Measurements from ENCODE around the gene FAM117A. TPM values are rescaled to one million over a fixed set of nuclear protein-coding genes. Genes with fewer than 3 reads are reported as not detected.
A peak's percentile ranks its signal among the peaks of the same experiment; 100 is the strongest.

FAM117A gene
- total RNA-seq, 5 donors from 2014 or later (not counting 1 experiment from before 2014, with no cell fraction given), result 71.9 to 105 (median 99.1) TPM

DNA sequence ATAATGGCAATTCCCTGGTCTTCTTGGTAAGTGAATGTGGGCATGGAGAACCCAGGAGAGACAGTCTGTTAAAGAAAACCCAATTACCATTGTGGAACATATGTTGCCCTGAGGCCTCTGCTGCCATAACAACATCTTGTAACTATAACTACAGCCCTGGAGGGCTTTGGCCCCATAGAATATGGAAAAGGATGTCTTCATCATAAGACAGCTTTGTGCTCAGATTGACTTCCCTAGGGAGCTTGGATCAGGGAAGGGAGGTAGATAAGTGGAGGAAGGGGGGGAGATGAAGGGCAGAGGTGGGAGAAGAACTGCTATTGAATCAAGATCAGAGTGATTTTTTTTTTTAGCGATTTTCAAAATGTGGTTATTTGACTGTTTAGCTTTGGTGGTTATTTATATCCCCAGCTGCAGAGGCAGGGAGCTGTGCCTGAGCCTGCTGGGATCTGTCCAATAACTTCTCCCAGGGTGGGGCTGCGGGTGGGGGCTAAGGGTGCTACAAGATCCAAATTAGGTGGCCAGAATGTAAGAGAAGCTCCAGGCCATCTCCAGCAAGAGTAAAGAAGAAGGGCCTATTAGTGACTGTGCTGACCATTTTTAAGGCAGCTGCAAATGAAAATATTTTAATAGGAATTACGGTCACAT, 19.3 kb upstream of the FAM117A start:
- Histone ChIP-seq H3K27ac (ENCODE audit: low read length) (no peak overlapping the region), H3K4me1 (ENCODE audit: control insufficient read depth in 1 of 2, extremely low read depth in 1 of 2, insufficient read depth in 2 of 2, low read length in 2 of 2) (peaks cover 6 to 13% of the 10 kb centered on the region in 2 experiments), H3K9me3 (no peaks in the 10 kb centered on the region), H3K27me3 (replicated peaks in 1 of 2; ENCODE audit: control insufficient read depth in 2 of 2, extremely low read depth in 1 of 2, insufficient read depth in 2 of 2, low read length in 1 of 2) (no peaks in the 10 kb centered on the region), H3K4me3 (ENCODE audit: control insufficient read depth in 1 of 2, extremely low read depth in 1 of 2, low read length in 1 of 2) (no peak overlapping the region), H3K36me3 (ENCODE audit: control insufficient read depth in 2 of 2, extremely low read depth in 1 of 2, insufficient read depth in 1 of 2, low read length in 1 of 2) (no peaks in the 10 kb centered on the region)
- ChIA-PET CTCF (interaction anchor here (0.7 to 1.7 kb wide), 2 partner anchors 16 to 37 kb away, joined by 4 to 9 read pairs; no protein-coding TSS in a partner anchor), POLR2A (interaction anchor here (0.6 to 0.7 kb wide), 4 partner anchors 20 to 1351 kb away, joined by 3 to 7 read pairs (median 3); no protein-coding TSS in a partner anchor)
- no peaks in the 10 kb centered on the region for H3K27me3 Mint-ChIP-seq
- H3K4me3 Mint-ChIP-seq, result no peak overlapping the region
- peaks cover 17 to 26% (median 22%) of the 10 kb centered on the region in 3 donors for H3K4me1 Mint-ChIP-seq
- ATAC-seq (replicated peaks in 1 of 4) (no peak), DNase-seq (no peak)
- H3K36me3 Mint-ChIP-seq, result no peaks in the 10 kb centered on the region
- H3K9me3 Mint-ChIP-seq, result no peaks in the 10 kb centered on the region
- H3K27ac Mint-ChIP-seq, result no peak overlapping the region
- 76% methylated on average over 3 of the region's 3 CpGs for WGBS (ENCODE audit: insufficient coverage)

- DNase-seq, result peak in 4 of 35 experiments; percentile 13 to 62 (median 22)
- ATAC-seq (replicated peaks in 1 of 4), result peak; percentile 41 to 73 (median 54)
- no peaks in the 10 kb centered on the region for H3K36me3 ChIP-seq (ENCODE audit: control insufficient read depth in 2 of 2, extremely low read depth in 1 of 2, insufficient read depth in 1 of 2, low read length in 1 of 2)
- no peak overlapping the region for H3K27ac ChIP-seq (ENCODE audit: low read length)
- ChIA-PET CTCF (interaction anchor here in 1 of 2 donors (0.8 kb wide), 1 partner anchor 72 kb away, joined by 3 read pairs; the partner anchor contains the start of gene SLC35B1), POLR2A (no interaction called here)
- peaks cover 0 to 5% of the 10 kb centered on the region in 2 experiments for H3K4me1 ChIP-seq (ENCODE audit: control insufficient read depth in 1 of 2, extremely low read depth in 1 of 2, insufficient read depth in 2 of 2, low read length in 2 of 2)
- Mint-ChIP-seq H3K36me3 (no peaks in the 10 kb centered on the region), H3K9me3 (no peaks in the 10 kb centered on the region), H3K4me3 (no peak overlapping the region), H3K27ac (no peak overlapping the region), H3K4me1 (peaks cover 6 to 14% (median 8%) of the 10 kb centered on the region in 3 donors), H3K27me3 (peaks cover 0 to 2% of the 10 kb centered on the region in 2 donors)
- no CpG with 5 or more reads among the region's 2 CpGs for WGBS (ENCODE audit: insufficient coverage)
- no peak overlapping the region for H3K4me3 ChIP-seq (ENCODE audit: control insufficient read depth in 1 of 2, extremely low read depth in 1 of 2, low read length in 1 of 2)
- no peaks in the 10 kb centered on the region for H3K9me3 ChIP-seq
- H3K27me3 ChIP-seq (replicated peaks in 1 of 2; ENCODE audit: control insufficient read depth in 2 of 2, extremely low read depth in 1 of 2, insufficient read depth in 2 of 2, low read length in 1 of 2), result no peaks in the 10 kb centered on the region
Observed at GRCh38 chr17:49779739-49780231, 15.9 kb upstream of the FAM117A start.

- Histone ChIP-seq H3K27ac (ENCODE audit: low read length) (no peak overlapping the region), H3K4me3 (ENCODE audit: control insufficient read depth in 1 of 2, extremely low read depth in 1 of 2, low read length in 1 of 2) (no peak overlapping the region), H3K4me1 (ENCODE audit: control insufficient read depth in 1 of 2, extremely low read depth in 1 of 2, insufficient read depth in 2 of 2, low read length in 2 of 2) (peaks cover 0 to 5% of the 10 kb centered on the region in 2 experiments), H3K9me3 (no peaks in the 10 kb centered on the region), H3K36me3 (ENCODE audit: control insufficient read depth in 2 of 2, extremely low read depth in 1 of 2, insufficient read depth in 1 of 2, low read length in 1 of 2) (no peaks in the 10 kb centered on the region), H3K27me3 (replicated peaks in 1 of 2; ENCODE audit: control insufficient read depth in 2 of 2, extremely low read depth in 1 of 2, insufficient read depth in 2 of 2, low read length in 1 of 2) (no peaks in the 10 kb centered on the region)
- Mint-ChIP-seq H3K36me3 (no peaks in the 10 kb centered on the region), H3K9me3 (no peaks in the 10 kb centered on the region), H3K4me1 (peaks cover 6 to 14% (median 8%) of the 10 kb centered on the region in 3 donors), H3K27ac (no peak overlapping the region), H3K4me3 (no peak overlapping the region), H3K27me3 (peaks cover 0 to 2% of the 10 kb centered on the region in 2 donors)
- no peak for DNase-seq
- ChIA-PET CTCF (interaction anchor here in 1 of 2 donors (0.8 kb wide), 1 partner anchor 71 kb away, joined by 3 read pairs; the partner anchor contains the start of gene SLC35B1), POLR2A (interaction anchor here in 1 of 2 donors (0.6 kb wide), 1 partner anchor 404 kb away, joined by 3 read pairs; no protein-coding TSS in a partner anchor)
- WGBS (ENCODE audit: insufficient coverage), result 85% methylated on average over 2 of the region's 2 CpGs
- peak in 1 of 4 experiments; percentile 30 for ATAC-seq (replicated peaks in 1 of 4)
Observed at GRCh38 chr17:49779156-49779738, 15.3 kb upstream of the FAM117A start.

- ChIA-PET POLR2A (no interaction called here), CTCF (interaction anchor here in 1 of 2 donors (1.7 kb wide), 1 partner anchor 68 kb away, joined by 11 read pairs; no protein-coding TSS in a partner anchor)
- DNase-seq (no peak), ATAC-seq (replicated peaks in 1 of 4) (no peak)
- Mint-ChIP-seq H3K4me1 (peaks cover 6 to 14% (median 8%) of the 10 kb centered on the region in 3 donors), H3K4me3 (no peak overlapping the region), H3K36me3 (no peaks in the 10 kb centered on the region), H3K9me3 (no peaks in the 10 kb centered on the region), H3K27ac (no peak overlapping the region), H3K27me3 (peaks cover 0 to 2% of the 10 kb centered on the region in 2 donors)
- Histone ChIP-seq H3K27ac (ENCODE audit: low read length) (no peak overlapping the region), H3K9me3 (no peaks in the 10 kb centered on the region), H3K4me1 (ENCODE audit: control insufficient read depth in 1 of 2, extremely low read depth in 1 of 2, insufficient read depth in 2 of 2, low read length in 2 of 2) (peaks cover 0 to 5% of the 10 kb centered on the region in 2 experiments), H3K27me3 (replicated peaks in 1 of 2; ENCODE audit: control insufficient read depth in 2 of 2, extremely low read depth in 1 of 2, insufficient read depth in 2 of 2, low read length in 1 of 2) (peaks cover 0 to 3% of the 10 kb centered on the region in 2 experiments), H3K36me3 (ENCODE audit: control insufficient read depth in 2 of 2, extremely low read depth in 1 of 2, insufficient read depth in 1 of 2, low read length in 1 of 2) (no peaks in the 10 kb centered on the region), H3K4me3 (ENCODE audit: control insufficient read depth in 1 of 2, extremely low read depth in 1 of 2, low read length in 1 of 2) (no peak overlapping the region)
- 86% methylated on average over 2 of the region's 2 CpGs for WGBS (ENCODE audit: insufficient coverage)
Observed at GRCh38 chr17:49777563-49777962, 13.6 kb upstream of the FAM117A start.

GRCh38 chr17:49776551-49777300, 12.8 kb upstream of the FAM117A start:
- peaks cover 6 to 14% (median 8%) of the 10 kb centered on the region in 3 donors for H3K4me1 Mint-ChIP-seq
- peaks cover 0 to 5% of the 10 kb centered on the region in 2 experiments for H3K4me1 ChIP-seq (ENCODE audit: control insufficient read depth in 1 of 2, extremely low read depth in 1 of 2, insufficient read depth in 2 of 2, low read length in 2 of 2)
- peaks cover 0 to 3% of the 10 kb centered on the region in 2 experiments for H3K27me3 ChIP-seq (replicated peaks in 1 of 2; ENCODE audit: control insufficient read depth in 2 of 2, extremely low read depth in 1 of 2, insufficient read depth in 2 of 2, low read length in 1 of 2)
- H3K9me3 ChIP-seq, result no peaks in the 10 kb centered on the region
- 96% methylated on average over 4 of the region's 8 CpGs for WGBS (ENCODE audit: insufficient coverage)
- DNase-seq (no peak), ATAC-seq (replicated peaks in 1 of 4) (no peak)
- H3K27me3 Mint-ChIP-seq, result peaks cover 0 to 2% of the 10 kb centered on the region in 2 donors
- ChIA-PET POLR2A (interaction anchor here in 1 of 2 donors (0.6 kb wide), 1 partner anchor 35 kb away, joined by 3 read pairs; no protein-coding TSS in a partner anchor), CTCF (interaction anchor here (0.6 to 1.7 kb wide), 3 partner anchors 20 to 596 kb away, joined by 3 to 11 read pairs (median 8); no protein-coding TSS in a partner anchor)
- H3K4me3 Mint-ChIP-seq, result no peak overlapping the region
- H3K36me3 Mint-ChIP-seq, result no peaks in the 10 kb centered on the region
- no peak overlapping the region for H3K4me3 ChIP-seq (ENCODE audit: control insufficient read depth in 1 of 2, extremely low read depth in 1 of 2, low read length in 1 of 2)
- H3K36me3 ChIP-seq (ENCODE audit: control insufficient read depth in 2 of 2, extremely low read depth in 1 of 2, insufficient read depth in 1 of 2, low read length in 1 of 2), result no peaks in the 10 kb centered on the region
- no peak overlapping the region for H3K27ac ChIP-seq (ENCODE audit: low read length)
- H3K27ac Mint-ChIP-seq, result no peak overlapping the region
- no peaks in the 10 kb centered on the region for H3K9me3 Mint-ChIP-seq
